Measurements from ENCODE around the gene KIF18B. TPM values are rescaled to one million over a fixed set of nuclear protein-coding genes. Genes with fewer than 3 reads are reported as not detected.

The KIF18B gene
- total RNA-seq, 6 experiments from 2014 or later = 0.20 to 0.99 (median 0.35) TPM

DNA sequence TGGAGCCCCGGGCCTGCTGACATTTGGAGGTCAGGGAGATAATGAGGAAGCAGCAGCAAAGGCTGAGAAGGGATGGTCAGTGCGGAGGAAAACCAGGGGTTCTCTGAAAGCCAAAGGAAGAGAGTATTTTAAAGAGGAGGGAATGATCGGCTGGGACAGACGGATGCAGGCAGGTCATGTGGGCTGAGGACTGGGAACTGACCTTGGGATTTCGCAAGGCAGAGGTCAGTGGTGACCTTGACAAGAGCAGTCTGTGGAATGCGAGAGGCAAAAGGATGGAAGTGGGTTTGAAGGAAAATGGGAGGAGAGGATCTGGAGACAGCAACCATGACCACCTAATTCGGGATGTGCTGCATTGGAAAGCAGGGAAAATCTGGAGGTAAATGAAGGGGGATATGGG is 58.6 kb downstream of the KIF18B start:
- Histone ChIP-seq H3K27ac (no peak overlapping the region), H3K4me1 (peaks cover 0 to 6% (median 0%) of the 10 kb centered on the region in 4 donors), H3K9me3 (no peaks in the 10 kb centered on the region), H3K27me3 (no peaks in the 10 kb centered on the region), H3K4me3 (no peak overlapping the region), H3K36me3 (peaks cover 6 to 39% (median 17%) of the 10 kb centered on the region in 4 donors)
- WGBS (ENCODE audit: insufficient coverage, low coverage, low lambda C conversion rate, missing lambda C conversion rate) = 39% methylated on average over 7 of the region's 7 CpGs
- no peak for DNase-seq
- ATAC-seq = peak; percentile 45 to 65 (median 54)
- no peak for TF ChIP-seq POLR2A (IDR thresholded peaks at IDR 0.05)
- TF ChIP-seq, protein P1, sequence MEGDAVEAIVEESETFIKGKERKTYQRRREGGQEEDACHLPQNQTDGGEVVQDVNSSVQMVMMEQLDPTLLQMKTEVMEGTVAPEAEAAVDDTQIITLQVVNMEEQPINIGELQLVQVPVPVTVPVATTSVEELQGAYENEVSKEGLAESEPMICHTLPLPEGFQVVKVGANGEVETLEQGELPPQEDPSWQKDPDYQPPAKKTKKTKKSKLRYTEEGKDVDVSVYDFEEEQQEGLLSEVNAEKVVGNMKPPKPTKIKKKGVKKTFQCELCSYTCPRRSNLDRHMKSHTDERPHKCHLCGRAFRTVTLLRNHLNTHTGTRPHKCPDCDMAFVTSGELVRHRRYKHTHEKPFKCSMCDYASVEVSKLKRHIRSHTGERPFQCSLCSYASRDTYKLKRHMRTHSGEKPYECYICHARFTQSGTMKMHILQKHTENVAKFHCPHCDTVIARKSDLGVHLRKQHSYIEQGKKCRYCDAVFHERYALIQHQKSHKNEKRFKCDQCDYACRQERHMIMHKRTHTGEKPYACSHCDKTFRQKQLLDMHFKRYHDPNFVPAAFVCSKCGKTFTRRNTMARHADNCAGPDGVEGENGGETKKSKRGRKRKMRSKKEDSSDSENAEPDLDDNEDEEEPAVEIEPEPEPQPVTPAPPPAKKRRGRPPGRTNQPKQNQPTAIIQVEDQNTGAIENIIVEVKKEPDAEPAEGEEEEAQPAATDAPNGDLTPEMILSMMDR (IDR thresholded peaks at IDR 0.05) = no peak
- intact Hi-C loops (cut with DNase I) = no loop called here

DNA sequence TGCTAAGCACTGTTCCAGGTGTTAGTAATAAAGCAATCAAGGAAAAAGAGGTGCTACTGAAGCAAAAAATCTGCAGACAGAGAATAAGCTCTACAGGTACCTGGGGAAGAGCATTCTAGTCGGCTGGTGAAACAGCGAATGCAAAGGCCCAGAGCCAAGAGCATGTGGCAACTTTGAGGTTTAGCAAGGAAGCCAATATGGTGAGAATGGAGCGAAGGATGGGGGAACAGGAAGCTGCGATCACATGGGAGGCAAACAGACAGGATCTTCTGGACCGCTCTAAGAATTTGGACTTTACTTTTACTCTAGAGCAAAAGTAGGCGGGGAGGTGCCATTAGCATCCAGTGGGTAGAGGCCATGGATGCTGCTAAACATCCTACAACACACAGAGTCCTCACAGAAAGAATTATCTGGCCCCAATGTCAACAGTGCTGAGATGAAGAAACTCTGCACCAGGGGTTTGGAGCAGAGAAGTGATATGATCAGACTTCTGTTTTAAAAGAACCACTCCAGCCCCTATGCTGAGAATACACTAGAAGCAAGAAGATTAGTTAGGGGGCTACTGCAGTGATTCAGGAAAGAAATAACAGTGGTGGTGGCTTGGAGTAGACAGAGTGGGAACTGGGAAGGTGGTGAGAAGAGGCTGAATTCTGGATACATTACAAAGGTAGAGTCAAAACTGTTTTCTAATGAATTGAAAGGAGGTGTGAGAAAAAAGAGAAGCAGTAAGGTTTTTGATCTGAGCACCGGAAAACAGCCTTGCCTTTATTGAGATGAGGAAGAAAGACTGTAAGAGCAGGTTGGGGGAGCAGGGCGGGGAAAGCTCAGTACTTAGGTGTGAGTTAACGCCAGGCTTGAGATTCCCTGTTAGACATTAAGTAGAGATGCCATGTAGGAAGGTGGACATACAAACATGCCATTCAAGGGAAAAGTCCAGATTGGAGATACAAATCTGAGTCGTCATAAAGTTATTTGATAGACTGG is 59.3 kb downstream of the KIF18B start:
- peak in 1 of 4 donors; percentile 25 for ATAC-seq
- 58% methylated on average over 8 of the region's 10 CpGs for WGBS (ENCODE audit: insufficient coverage, low coverage, low lambda C conversion rate, missing lambda C conversion rate)
- H3K27me3 ChIP-seq = no peaks in the 10 kb centered on the region
- DNase-seq = no peak
- H3K36me3 ChIP-seq = peaks cover 6 to 39% (median 21%) of the 10 kb centered on the region in 4 donors
- no peak overlapping the region for H3K4me3 ChIP-seq
- no peaks in the 10 kb centered on the region for H3K9me3 ChIP-seq
- no peak overlapping the region for H3K27ac ChIP-seq
- TF ChIP-seq, protein P1 (IDR thresholded peaks at IDR 0.05) = no peak
- TF ChIP-seq POLR2A (IDR thresholded peaks at IDR 0.05) = no peak
- intact Hi-C loops (cut with DNase I) = no loop called here
- peaks cover 0 to 6% (median 0%) of the 10 kb centered on the region in 4 donors for H3K4me1 ChIP-seq

DNA sequence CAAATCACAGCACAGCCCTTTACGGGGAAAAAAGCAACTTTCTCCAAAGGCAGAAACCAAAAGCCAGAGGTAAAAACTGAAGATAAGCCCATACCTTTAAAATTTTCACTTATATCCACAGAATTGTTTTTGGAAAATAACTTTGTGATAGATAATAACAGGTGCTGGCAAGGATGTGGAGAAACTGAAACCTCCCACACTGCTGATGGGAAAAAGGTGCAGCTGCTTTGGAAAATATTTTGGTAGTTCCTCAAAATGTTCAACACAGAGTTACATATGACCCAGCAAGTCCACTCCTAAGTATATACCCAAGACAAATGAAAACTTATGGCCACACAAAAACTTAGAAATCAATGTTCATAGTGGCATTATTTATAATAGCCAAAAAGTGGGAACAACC is 60.6 kb downstream of the KIF18B start:
- 100% methylated on average over 1 of the region's 1 CpG for WGBS (ENCODE audit: insufficient coverage, low coverage, low lambda C conversion rate, missing lambda C conversion rate)
- peaks cover 0 to 6% (median 0%) of the 10 kb centered on the region in 4 donors for H3K4me1 ChIP-seq
- TF ChIP-seq, protein P1 (IDR thresholded peaks at IDR 0.05) = no peak
- TF ChIP-seq POLR2A (IDR thresholded peaks at IDR 0.05) = no peak
- ATAC-seq (no peak), DNase-seq (no peak)
- no peak overlapping the region for H3K4me3 ChIP-seq
- no peak overlapping the region for H3K27ac ChIP-seq
- H3K9me3 ChIP-seq = no peaks in the 10 kb centered on the region
- no peaks in the 10 kb centered on the region for H3K27me3 ChIP-seq
- intact Hi-C loops (cut with DNase I) = no loop called here
- H3K36me3 ChIP-seq = peaks cover 8 to 45% (median 24%) of the 10 kb centered on the region in 4 donors

DNA sequence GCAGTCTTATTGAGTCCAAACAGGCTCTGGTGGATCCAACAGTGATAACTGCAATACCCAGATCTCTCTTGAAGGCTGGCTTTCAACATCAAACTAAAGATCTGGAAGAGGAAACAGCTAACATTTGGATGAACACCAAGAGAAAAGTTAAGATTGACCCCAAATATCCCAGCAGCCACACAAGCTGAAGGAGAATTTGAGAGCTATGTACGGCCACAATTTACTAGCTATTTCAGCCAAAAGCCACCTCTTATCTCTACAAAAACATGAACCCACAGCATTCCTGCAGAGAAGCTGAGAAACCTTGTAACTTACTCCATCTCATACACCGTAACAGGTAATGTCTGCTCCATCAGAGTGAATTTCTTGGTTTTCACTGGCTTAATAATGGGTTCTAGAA is 62.6 kb downstream of the KIF18B start:
- no peaks in the 10 kb centered on the region for H3K9me3 ChIP-seq

More for the DNA sequence above, 62.6 kb downstream of the KIF18B start:
- WGBS (ENCODE audit: insufficient coverage, low coverage, low lambda C conversion rate, missing lambda C conversion rate) = 92% methylated on average over 2 of the region's 2 CpGs
- intact Hi-C loops (cut with DNase I) = no loop called here
- no peak for ATAC-seq
- DNase-seq = no peak
- no peak overlapping the region for H3K4me3 ChIP-seq
- H3K27ac ChIP-seq = no peak overlapping the region
- peaks cover 0 to 6% (median 0%) of the 10 kb centered on the region in 4 donors for H3K4me1 ChIP-seq
- peaks cover 5 to 64% (median 28%) of the 10 kb centered on the region in 4 donors for H3K36me3 ChIP-seq
- no peaks in the 10 kb centered on the region for H3K27me3 ChIP-seq
- TF ChIP-seq, protein P1 (IDR thresholded peaks at IDR 0.05) = no peak
- no peak for TF ChIP-seq POLR2A (IDR thresholded peaks at IDR 0.05)

Measured in right lobe of liver (tissue), 6 donors.